Dedifferentiated amniotic fluid mesenchymal stem cell (primary cell): Measurements from ENCODE around the gene EMILIN1.
"Not testable (repeated sequence)": the region's sequence is repeated elsewhere in the genome, so short reads cannot be mapped to it uniquely, and the experiment has no call there.

Source experiments
- DNase-seq: peaks from one replicate; pipeline ENCODE4 v3.0.0-alpha.2; 2016; ENCODE audit errors: extremely low spot score

The EMILIN1 gene

DNA sequence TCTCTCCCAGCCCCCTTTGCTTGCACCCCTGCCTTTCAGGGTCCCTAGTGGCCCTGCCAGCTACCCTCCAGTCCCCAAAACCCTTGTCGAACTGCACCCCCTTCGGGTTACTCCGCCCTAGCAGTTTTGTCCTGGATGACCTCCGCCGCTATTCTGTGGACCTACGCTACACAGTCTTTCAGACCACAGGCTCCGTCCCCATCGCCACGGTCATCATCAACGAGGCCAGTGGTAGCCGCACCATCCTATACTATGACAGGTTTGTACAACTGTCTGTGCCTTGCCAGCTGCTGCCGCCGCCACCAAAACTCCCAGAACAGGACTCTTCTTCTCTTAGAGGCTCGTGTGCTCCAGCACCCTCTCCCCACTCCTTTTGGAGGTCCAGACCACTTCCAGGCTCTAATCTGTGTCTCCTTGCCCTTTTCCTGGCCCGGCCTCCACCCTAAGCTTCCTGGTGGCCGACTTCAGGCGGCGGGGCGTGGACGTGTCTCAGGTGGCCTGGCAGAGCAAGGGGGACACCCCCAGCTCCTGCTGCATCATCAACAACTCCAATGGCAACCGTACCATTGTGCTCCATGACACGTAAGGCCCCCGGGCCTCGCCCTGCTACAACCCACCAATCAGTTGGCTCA lies 16.1 kb downstream of the EMILIN1 start:
- no peak for DNase-seq

DNA sequence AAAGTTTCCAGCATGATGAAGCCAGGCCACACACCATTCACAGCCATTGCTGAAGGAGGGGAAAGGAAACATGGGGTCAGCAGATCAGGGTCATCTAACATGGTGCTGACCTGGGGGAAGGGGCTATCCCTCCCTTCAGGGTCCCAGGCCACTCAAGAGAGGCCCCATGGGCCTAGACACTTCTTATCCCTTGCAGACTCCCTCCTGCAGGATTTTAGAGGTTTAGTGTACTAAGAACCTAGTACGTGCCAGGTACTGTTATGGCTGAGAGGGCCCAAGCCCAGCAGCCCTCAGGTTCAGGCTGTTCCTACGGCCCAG lies 17.0 kb downstream of the EMILIN1 start:
- DNase-seq: no peak

DNA sequence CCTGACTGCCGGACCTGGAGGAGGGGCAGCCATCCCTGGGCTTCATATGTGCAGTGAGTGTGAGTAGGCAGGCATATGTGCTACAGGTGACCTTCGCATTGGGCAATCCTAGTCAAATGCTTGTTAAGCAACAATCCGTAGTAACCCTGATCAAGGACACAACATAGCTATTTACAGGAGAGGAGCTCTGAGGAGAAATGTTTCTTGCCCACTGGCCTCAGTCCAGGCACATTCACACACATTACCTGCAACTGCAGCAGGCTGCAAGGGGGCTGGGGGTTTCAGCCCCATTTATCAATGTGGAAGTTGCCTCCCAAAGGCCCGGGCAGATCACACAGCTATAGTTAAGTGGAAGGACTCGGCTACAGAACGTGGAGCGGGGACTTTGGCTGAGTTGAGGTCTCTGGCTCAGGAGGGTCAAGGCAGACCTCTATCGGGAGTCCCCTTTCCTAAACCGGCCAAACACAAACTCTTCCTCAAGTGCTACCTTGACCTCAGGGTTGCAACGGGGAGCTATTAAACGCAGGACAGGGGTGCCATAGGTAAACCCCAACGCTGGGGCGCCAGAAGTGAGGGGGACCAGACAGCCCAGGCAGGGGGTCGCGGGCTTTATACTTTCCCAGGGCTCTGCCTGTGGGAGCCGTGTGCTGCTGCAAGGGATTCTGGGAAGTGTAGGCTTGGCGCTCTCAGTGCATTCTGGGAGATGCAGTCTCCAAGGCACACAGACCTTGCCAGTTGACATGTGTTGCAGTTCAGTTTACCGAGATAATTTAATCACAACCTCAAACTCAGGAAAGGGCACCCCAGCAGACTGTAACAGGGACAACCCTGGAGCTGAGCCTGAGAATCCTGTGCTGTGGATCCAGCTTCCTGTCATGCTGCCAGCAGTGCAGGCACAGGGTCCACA lies 17.6 kb downstream of the EMILIN1 start:
- peak; percentile 34 for DNase-seq

DNA sequence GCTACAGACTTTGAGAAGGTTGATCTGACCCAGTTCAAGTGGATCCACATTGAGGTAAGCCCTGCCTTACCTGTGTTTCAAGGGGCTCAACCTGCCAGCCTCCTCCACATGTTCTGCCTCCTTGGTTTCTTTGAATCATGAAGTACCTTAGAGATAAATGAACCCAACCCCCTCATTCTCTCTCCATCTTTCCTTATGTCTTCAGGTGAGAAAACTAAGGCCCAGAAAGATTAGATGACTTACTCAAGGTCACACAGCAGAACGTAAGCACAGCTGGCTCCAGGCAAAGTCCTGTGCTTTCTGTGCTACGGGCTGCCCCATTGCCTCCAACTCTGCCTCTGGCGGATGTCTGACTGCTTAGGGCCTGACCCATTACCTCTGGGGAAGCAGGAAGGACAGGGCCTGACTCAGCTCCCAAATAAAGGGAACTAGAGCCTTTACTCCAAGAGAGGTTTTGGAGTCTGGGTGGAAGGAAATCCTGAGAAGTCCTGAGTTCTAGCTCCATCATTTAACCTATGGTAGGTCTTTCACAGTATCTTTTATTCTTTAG lies 18.4 kb downstream of the EMILIN1 start:
- no peak for DNase-seq

DNA sequence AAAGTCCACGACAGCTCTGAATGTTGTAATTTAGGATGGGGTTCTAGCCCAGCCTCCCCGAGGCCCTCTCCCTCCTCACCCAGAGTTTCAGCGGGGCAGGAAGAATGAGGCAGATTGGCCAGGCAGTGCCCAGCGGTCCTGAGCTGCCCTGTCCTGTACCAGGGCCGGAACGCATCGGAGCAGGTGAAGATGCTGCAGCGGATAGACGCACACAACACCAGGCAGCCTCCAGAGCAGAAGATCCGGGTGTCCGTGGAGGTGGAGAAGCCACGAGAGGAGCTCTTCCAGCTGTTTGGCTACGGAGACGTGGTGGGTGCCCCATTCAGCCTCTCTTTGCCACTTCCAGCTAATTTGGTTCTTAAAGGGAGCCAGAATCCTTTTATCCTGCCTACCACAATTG lies 18.9 kb downstream of the EMILIN1 start:
- no peak for DNase-seq

DNA sequence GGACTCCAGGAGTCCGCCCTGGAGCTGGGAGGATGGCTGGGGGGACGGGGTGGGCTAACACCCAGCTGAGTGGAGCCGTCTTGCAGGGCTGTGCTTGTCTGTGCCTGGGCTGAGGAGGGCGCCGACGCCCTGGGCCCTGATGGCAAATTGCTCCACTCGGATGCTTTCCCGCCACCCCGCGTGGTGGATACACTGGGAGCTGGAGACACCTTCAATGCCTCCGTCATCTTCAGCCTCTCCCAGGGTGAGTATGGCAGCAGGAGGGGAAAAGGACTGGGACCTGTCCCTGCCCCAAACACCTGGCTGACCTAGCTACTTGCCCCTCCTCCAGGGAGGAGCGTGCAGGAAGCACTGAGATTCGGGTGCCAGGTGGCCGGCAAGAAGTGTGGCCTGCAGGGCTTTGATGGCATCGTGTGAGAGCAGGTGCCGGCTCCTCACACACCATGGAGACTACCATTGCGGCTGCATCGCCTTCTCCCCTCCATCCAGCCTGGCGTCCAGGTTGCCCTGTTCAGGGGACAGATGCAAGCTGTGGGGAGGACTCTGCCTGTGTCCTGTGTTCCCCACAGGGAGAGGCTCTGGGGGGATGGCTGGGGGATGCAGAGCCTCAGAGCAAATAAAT lies 21.0 kb downstream of the EMILIN1 start:
- no peak for DNase-seq

DNA sequence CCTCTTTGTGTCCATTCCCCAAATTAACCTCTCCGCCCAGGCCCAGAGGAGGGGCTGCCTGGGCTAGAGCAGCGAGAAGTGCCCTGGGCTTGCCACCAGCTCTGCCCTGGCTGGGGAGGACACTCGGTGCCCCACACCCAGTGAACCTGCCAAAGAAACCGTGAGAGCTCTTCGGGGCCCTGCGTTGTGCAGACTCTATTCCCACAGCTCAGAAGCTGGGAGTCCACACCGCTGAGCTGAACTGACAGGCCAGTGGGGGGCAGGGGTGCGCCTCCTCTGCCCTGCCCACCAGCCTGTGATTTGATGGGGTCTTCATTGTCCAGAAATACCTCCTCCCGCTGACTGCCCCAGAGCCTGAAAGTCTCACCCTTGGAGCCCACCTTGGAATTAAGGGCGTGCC lies 21.6 kb downstream of the EMILIN1 start:
- DNase-seq: no peak

DNA sequence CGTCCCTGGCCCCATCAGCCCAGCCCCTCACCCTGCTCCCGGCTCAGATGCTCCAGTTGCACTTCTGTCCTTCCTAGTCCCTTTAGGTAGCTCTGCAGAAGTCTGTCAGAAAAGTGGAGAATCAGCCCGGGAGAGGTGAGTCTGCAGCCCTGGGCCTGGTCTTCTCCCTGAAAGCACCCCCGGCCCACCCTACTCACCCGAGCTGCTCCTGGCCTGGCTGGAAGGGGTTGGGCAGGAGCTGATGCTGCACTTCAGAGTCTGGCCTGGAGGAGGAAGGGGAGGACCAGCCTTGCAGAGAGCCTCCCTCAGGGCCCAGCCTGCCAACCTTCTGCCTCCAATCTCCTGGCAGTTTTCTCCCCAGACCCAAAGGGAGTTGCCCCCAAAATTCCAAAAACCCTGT lies 23.9 kb downstream of the EMILIN1 start:
- no peak for DNase-seq

DNA sequence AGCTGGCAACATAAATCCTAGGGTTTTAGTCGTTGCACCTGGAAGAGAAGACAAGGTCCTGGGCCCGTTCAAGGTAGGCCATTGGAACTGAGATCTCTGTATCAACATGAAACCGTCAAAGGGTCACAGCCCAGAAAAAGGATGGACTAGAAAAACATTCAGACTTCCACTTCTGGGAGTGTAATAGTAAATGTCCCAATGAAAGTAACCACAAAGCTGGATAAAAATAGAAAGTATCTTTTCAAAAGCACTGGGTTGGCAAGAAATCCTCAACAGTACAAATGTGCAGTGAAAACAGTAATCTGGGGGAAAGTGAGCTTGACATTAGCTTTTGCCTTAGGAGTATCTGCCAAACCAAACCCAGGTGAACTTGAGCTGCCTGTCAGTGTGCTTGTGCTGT lies 27.6 kb downstream of the EMILIN1 start:
- no peak for DNase-seq

DNA sequence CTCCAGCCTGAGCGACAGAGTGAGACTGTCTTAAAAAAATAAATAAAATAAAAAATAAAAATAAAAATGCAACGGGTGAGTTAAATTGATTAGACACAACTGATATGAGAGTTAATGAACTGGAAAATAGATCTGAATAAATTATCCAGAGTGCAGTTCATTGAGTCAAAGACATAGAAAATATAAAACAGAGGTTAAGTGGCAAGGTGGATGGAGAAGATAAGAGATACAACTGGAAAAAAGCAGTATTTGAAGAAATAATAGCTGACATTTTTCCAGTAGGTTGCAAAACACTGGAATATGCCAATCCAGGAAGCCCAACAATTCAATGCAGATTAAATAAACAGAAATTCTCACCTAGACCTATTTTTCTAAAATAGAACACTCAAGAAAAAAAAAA lies 29.8 kb downstream of the EMILIN1 start:
- DNase-seq: no peak

DNA sequence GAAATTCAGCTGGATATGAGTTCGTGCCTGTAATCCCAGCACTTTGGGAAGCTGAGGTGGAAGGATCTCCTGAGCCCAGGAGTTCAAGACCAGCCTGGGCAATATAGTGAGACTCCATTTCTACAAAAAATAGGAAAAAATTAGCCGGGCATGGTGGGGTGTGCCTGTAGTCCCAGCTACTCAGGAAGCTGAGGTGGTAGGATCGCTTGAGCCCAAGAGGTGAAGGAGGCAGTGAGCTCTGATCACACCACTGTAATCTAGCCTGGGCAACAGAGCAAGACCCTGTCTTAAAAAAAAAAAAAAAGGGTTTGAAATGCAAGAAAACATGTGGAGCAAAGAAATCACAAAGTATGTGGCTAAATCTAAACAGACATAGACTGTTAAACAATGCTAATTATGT lies 30.7 kb downstream of the EMILIN1 start:
- DNase-seq: no peak

DNA sequence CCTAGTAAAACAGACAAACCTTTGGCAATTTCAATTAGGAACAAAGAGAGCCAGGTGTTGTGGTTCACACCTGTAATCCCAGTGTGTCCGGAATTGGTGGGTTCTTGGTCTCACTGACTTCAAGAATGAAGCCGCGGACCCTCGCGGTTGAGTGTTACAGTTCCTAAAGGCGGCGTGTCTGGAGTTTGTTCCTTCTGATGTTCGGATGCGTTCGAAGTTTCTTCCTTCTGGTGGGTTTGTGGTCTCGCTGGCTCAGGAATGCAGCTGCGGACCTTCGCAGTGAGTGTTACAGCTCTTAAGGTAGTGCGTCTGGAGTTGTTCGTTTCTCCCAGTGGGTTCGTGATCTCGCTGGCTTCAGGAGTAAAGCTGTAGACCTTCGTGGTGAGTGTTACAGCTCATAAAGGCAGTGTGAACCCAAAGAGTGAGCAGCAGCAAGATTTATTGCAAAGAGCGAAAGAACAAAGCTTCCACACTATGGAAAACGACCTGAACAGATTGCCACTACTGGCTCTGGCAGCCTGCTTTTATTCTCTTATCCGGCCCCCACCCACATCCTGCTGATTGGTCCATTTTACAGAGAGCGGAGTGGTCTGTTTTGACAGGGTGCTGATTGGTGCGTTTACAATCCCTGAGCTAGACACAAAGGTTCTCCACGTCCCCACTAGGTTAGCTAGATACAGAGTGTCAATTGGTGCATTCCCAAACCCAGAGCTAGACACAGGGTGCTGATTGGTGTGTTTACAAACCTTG lies 32.4 kb downstream of the EMILIN1 start:
- DNase-seq: not testable (repeated sequence)

DNA sequence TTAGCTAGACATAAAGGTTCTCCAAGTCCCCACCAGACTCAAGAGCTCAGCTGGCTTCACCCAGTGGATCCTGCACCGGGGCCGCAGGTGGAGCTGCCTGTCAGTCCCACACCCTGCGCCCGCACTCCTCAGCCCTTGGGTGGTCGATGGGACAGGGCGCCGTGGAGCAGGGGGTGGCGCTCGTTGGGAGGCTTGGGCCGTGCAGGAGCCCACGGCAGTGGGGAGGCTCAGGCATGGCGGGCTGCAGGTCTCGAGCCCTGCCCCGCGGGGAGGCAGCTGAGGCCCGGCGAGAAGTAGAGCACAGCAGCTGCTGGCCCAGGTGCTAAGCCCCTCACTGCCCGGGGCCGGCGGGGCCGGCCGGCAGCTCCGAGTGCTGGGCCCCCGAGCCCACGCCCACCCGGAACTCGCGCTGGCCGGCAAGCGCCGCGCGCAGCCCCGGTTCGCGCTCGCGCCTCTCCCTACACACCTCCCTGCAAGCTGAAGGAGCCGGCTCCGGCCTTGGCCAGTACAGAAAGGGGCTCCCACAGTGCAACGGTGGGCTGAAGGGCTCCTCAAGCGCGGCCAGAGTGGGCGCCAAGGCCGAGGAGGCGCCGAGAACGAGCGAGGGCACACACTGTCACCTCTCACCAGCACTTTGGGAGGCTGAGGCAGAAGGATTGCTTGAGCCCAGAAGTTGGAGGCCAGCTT lies 33.1 kb downstream of the EMILIN1 start:
- DNase-seq: not testable (repeated sequence)

DNA sequence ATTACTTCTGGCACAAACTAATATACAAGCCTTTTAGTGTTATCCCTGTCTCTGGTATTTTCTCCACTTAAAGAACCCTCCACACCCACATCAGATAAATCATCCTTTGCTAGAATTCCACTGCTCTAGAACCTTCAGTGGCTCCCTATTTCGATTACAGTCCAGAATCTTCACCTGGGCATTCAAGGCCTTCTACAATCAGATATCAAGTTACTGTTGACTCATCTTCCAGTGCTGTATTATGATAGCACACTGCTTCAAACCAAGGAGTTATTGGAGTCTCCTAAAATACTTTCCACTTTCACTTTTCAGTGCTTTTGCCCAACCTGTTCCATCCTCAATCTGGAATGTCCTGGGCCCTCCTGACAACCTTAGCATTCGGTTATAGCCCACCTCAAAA lies 37.1 kb downstream of the EMILIN1 start:
- no peak for DNase-seq

DNA sequence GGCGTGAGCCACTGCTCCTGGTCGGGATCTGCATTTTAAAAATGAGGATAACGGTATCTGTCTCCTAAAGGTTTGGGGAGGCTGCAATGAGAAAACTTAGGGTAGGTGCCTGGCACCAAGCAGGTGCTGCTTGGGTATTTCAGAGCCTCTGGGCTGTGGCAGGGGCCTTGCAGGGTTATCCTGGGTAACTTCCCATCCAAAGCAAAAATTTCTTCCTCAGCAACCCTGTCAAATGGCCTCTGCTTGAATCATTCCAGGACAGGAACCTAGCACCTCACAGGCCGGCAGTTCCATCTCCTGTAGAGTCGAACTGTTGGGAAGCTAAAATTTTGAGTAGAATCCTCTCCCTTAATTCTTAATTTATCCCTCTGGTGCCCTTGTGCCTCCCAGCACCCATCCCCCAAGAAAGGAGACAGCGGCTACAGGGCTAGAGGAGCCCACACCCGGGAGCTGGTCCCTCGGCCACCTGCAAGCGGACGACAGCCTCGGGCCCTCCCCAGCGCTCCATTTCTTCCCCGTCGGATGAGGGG lies 39.6 kb downstream of the EMILIN1 start:
- DNase-seq: no peak

DNA sequence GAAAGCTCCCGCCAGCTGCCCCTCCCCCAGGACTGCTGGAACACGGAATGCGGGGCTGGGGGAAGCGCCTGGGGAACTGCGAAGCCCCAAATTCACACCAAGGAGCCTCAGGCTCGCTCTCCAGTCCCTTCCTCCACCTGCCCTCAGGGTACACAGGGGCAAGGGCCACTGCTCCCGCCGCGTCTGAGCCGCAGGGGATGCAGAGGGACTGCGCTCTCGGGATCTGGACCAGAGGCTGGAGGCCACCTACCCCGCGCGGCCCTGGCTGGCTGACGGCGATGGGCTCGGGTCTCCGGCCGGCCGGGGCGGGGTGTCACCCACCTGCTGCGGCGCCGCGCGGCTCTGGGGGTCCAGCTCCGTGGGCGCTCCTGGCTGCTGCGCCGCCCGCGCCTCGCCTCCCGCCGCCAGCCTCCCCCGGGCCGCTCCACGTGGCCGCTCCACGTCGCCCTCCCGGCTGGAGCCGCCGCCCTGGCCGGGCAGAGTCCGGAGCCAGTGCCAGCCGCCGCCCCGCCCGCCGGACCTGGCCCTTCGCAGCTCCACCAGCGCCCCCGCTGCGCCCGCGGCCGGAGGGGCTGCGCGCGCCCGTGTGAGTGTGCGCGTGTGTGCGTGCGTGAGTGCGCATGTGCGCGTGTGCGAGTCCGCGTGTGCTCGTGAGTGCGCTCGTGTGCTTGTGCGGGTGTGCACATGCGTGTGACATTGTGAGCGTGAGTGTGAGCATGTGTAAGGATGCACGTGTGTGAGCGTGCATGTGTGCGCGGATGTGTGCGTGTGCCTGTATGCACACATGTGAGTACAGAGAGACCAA lies 40.3 kb downstream of the EMILIN1 start, which contains the start of gene CGREF1:
TSS of gene CGREF1 (minus strand) at position 604 of the 805 bp plus-strand sequence. CDS start 14,762 bp downstream, outside the sequence.
- DNase-seq: no peak

DNA sequence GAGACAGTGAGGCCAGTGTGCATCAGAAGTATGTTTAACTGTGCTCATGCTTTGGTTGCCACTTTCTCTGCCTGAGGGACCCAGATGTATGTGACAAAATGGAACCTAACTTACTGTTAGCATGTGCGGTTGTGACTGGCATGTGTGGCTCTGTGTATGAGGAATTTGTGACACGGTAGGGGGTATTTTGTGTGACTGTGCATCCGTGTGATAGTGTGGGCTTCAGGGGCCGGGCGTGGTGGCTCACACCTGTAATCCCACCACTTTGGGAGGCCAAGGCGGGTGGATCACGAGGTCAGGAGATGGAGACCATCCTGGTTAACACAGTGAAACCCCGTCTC lies 40.9 kb downstream of the EMILIN1 start:
- DNase-seq: not testable (repeated sequence)

DNA sequence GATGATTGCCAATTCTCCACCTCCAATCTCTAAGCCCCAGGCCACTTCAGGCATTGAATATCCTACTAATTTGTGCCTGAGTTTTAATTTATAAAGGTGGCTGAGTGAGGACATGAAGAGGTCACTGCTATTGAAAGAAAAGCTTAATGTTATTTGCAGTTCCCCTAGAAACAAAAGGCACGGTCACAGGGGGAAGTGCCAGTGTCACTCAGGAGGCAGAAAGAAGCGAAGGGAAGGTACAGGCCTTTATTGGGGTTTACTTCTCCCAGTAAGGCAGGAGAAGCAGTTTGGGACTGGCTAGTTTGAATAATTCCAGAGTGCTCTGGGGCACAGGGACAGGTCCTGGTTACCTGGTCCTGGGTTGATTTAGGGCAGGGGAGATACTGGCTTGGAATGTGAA lies 43.5 kb downstream of the EMILIN1 start:
- no peak for DNase-seq

DNA sequence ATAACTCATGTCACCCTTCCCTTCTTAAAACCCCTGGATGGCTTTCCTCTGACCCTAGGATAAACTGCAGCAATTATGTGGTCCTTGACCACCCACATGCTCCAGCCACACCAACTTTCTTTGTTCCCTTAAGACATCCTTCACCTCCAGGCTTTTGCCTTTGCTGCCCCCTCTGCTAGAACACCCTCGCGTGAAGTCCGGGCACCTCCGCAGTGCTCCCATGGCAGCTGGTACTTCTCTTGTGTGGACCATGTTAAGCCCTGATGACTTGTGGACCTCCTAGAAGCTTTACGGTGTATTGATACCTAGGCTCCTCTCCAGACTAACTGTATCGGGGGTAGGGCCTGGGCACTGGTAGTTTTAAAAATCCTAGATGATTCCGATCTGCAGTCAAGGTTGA lies 44.4 kb downstream of the EMILIN1 start:
- DNase-seq: no peak
